ENCODE data around the gene CACNA2D2. TPM values are rescaled to one million over a fixed set of nuclear protein-coding genes. Genes with fewer than 3 reads are reported as not detected.

CACNA2D2 gene
- total RNA-seq, 1 experiment from 2014 or later: 0.03 TPM

- in situ Hi-C loops (cut with HindIII; ENCODE audit: low pct_unique_long_range_greater_than_20kb, low sequenced_read_pairs): no loop called here
- no peak for DNase-seq (ENCODE audit: low read depth)
Measured at GRCh38 chr3:50478671-50479260, 24.7 kb downstream of the CACNA2D2 start.

- no peak for DNase-seq (ENCODE audit: low read depth)
- in situ Hi-C loops (cut with HindIII; ENCODE audit: low pct_unique_long_range_greater_than_20kb, low sequenced_read_pairs): no loop called here
Measured at GRCh38 chr3:50478051-50478450, 25.4 kb downstream of the CACNA2D2 start.

GRCh38 chr3:50475348-50475747, 28.1 kb downstream of the CACNA2D2 start:
- in situ Hi-C loops (cut with HindIII; ENCODE audit: low pct_unique_long_range_greater_than_20kb, low sequenced_read_pairs): no loop called here
- DNase-seq (ENCODE audit: low read depth): no peak

GRCh38 chr3:50474717-50475116, 28.7 kb downstream of the CACNA2D2 start:
- in situ Hi-C loops (cut with HindIII; ENCODE audit: low pct_unique_long_range_greater_than_20kb, low sequenced_read_pairs): no loop called here
- no peak for DNase-seq (ENCODE audit: low read depth)

GRCh38 chr3:50473768-50474167, 29.7 kb downstream of the CACNA2D2 start:
- DNase-seq (ENCODE audit: low read depth): no peak
- in situ Hi-C loops (cut with HindIII; ENCODE audit: low pct_unique_long_range_greater_than_20kb, low sequenced_read_pairs): no loop called here

GRCh38 chr3:50472958-50473357, 30.5 kb downstream of the CACNA2D2 start:
- DNase-seq (ENCODE audit: low read depth): no peak
- in situ Hi-C loops (cut with HindIII; ENCODE audit: low pct_unique_long_range_greater_than_20kb, low sequenced_read_pairs): no loop called here

- in situ Hi-C loops (cut with HindIII; ENCODE audit: low pct_unique_long_range_greater_than_20kb, low sequenced_read_pairs): no loop called here
- DNase-seq (ENCODE audit: low read depth): no peak
Measured at GRCh38 chr3:50470658-50471057, 32.8 kb downstream of the CACNA2D2 start.

- no peak for DNase-seq (ENCODE audit: low read depth)
- in situ Hi-C loops (cut with HindIII; ENCODE audit: low pct_unique_long_range_greater_than_20kb, low sequenced_read_pairs): no loop called here
Measured at GRCh38 chr3:50467919-50468318, 35.5 kb downstream of the CACNA2D2 start.

- no peak for DNase-seq (ENCODE audit: low read depth)
- in situ Hi-C loops (cut with HindIII; ENCODE audit: low pct_unique_long_range_greater_than_20kb, low sequenced_read_pairs): no loop called here
Measured at GRCh38 chr3:50466177-50466576, 37.3 kb downstream of the CACNA2D2 start.

- in situ Hi-C loops (cut with HindIII; ENCODE audit: low pct_unique_long_range_greater_than_20kb, low sequenced_read_pairs): no loop called here
Measured at GRCh38 chr3:50464569-50464968, 38.9 kb downstream of the CACNA2D2 start.

GRCh38 chr3:50459785-50460184, 43.6 kb downstream of the CACNA2D2 start:
- in situ Hi-C loops (cut with HindIII; ENCODE audit: low pct_unique_long_range_greater_than_20kb, low sequenced_read_pairs): no loop called here
- DNase-seq (ENCODE audit: low read depth): no peak

More at GRCh38 chr3:50464569-50464968, 38.9 kb downstream of the CACNA2D2 start:
- no peak for DNase-seq (ENCODE audit: low read depth)

- no peak for DNase-seq (ENCODE audit: low read depth)
- in situ Hi-C loops (cut with HindIII; ENCODE audit: low pct_unique_long_range_greater_than_20kb, low sequenced_read_pairs): no loop called here
Measured at GRCh38 chr3:50457988-50458387, 45.4 kb downstream of the CACNA2D2 start.

GRCh38 chr3:50455161-50456018, 48.0 kb downstream of the CACNA2D2 start:
- no peak for DNase-seq (ENCODE audit: low read depth)
- in situ Hi-C loops (cut with HindIII; ENCODE audit: low pct_unique_long_range_greater_than_20kb, low sequenced_read_pairs): no loop called here

GRCh38 chr3:50454481-50455070, 48.9 kb downstream of the CACNA2D2 start:
- in situ Hi-C loops (cut with HindIII; ENCODE audit: low pct_unique_long_range_greater_than_20kb, low sequenced_read_pairs): no loop called here
- no peak for DNase-seq (ENCODE audit: low read depth)

- in situ Hi-C loops (cut with HindIII; ENCODE audit: low pct_unique_long_range_greater_than_20kb, low sequenced_read_pairs): no loop called here
- DNase-seq (ENCODE audit: low read depth): no peak
Measured at GRCh38 chr3:50453907-50454306, 49.5 kb downstream of the CACNA2D2 start.

- in situ Hi-C loops (cut with HindIII; ENCODE audit: low pct_unique_long_range_greater_than_20kb, low sequenced_read_pairs): no loop called here
- no peak for DNase-seq (ENCODE audit: low read depth)
Measured at GRCh38 chr3:50450209-50450921, 53.1 kb downstream of the CACNA2D2 start.

- in situ Hi-C loops (cut with HindIII; ENCODE audit: low pct_unique_long_range_greater_than_20kb, low sequenced_read_pairs): no loop called here
Measured at GRCh38 chr3:50448752-50449539, 54.5 kb downstream of the CACNA2D2 start.

GRCh38 chr3:50447290-50447840, 56.1 kb downstream of the CACNA2D2 start:
- no peak for DNase-seq (ENCODE audit: low read depth)
- in situ Hi-C loops (cut with HindIII; ENCODE audit: low pct_unique_long_range_greater_than_20kb, low sequenced_read_pairs): no loop called here

More at GRCh38 chr3:50448752-50449539, 54.5 kb downstream of the CACNA2D2 start:
- DNase-seq (ENCODE audit: low read depth): no peak
